GM23338 (cell line): ENCODE data around the gene DSCAML1. TPM values are rescaled to one million over a fixed set of nuclear protein-coding genes. Genes with fewer than 3 reads are reported as not detected.

ENCODE experiments used
- ATAC-seq: fragments of 200-7000 bp; cut with Tn5 transposase; 3 replicates; pipeline ENCODE4 v1.9.1; 2020
- DNase-seq: peaks from one replicate; pipeline ENCODE4 v3.0.0-alpha.2; 2015; ENCODE audit warnings: low spot score
- H2AFZ ChIP-seq: fragments of 200-600 bp; sonication (generic); 2 replicates; pipeline ENCODE4 v1.8.0; 2016; ENCODE audit warnings: antibody characterized with exemption, mild to moderate bottlenecking, moderate library complexity
- H3F3A ChIP-seq: fragments of 200-600 bp; sonication (generic); replicated peaks from 2 replicates; pipeline ENCODE4 v1.8.0; 2017; ENCODE audit warnings: antibody characterized with exemption, mixed run types, low read depth
- H3K27ac ChIP-seq: fragments of 200-600 bp; sonication (generic); 2 replicates; pipeline ENCODE4 v1.6.1; 2016; ENCODE audit warnings: low read depth
- H3K27me3 ChIP-seq: fragments of 200-600 bp; sonication (generic); 2 replicates; pipeline ENCODE4 v1.8.0; 2016; ENCODE audit warnings: mild to moderate bottlenecking, mixed run types, moderate library complexity; ENCODE audit not compliant: insufficient read depth
- H3K36me3 ChIP-seq: fragments of 200-600 bp; sonication (generic); 2 replicates; pipeline ENCODE4 v1.8.0; 2016; ENCODE audit warnings: mild to moderate bottlenecking; ENCODE audit not compliant: insufficient read depth
- H3K4me1 ChIP-seq: fragments of 200-600 bp; sonication (generic); 2 replicates; pipeline ENCODE4 v1.8.0; 2016; ENCODE audit warnings: mild to moderate bottlenecking, moderate library complexity; ENCODE audit not compliant: insufficient read depth
- H3K4me2 ChIP-seq: fragments of 200-600 bp; sonication (generic); 2 replicates; pipeline ENCODE4 v1.7.1; 2017; ENCODE audit warnings: mixed run types
- H3K4me3 ChIP-seq: fragments of 200-600 bp; sonication (generic); 2 replicates; pipeline ENCODE4 v1.6.1; 2016; ENCODE audit warnings: mixed run types
- H3K79me2 ChIP-seq: fragments of 200-600 bp; sonication (generic); replicated peaks from 2 replicates; pipeline ENCODE4 v1.8.0; 2017; ENCODE audit warnings: mild to moderate bottlenecking; ENCODE audit not compliant: insufficient read depth
- H3K9me2 ChIP-seq: fragments of 200-600 bp; sonication (generic); 2 replicates; pipeline ENCODE4 v1.8.0; 2017; ENCODE audit not compliant: insufficient read depth
- H4K20me1 ChIP-seq: fragments of 200-600 bp; sonication (generic); replicated peaks from 2 replicates; pipeline ENCODE4 v1.8.0; 2017; ENCODE audit warnings: mild to moderate bottlenecking; ENCODE audit not compliant: insufficient read depth
- H3K27ac Mint-ChIP-seq: 2 replicates; pipeline ENCODE4 v1.8.0; 2020; ENCODE audit warnings: inconsistent platforms, mild to moderate bottlenecking, moderate library complexity, mixed read lengths
- H3K27me3 Mint-ChIP-seq: 3 replicates; pipeline ENCODE4 v1.8.0; 2022; ENCODE audit warnings: low read depth, mild to moderate bottlenecking, moderate library complexity, mixed read lengths, inconsistent platforms; ENCODE audit not compliant: insufficient read depth, poor library complexity
- H3K36me3 Mint-ChIP-seq: 3 replicates; pipeline ENCODE4 v1.8.0; 2021; ENCODE audit warnings: low read depth, mild to moderate bottlenecking, inconsistent platforms, moderate library complexity, mixed read lengths
- H3K4me1 Mint-ChIP-seq: 3 replicates; pipeline ENCODE4 v1.8.0; 2020; ENCODE audit warnings: mild to moderate bottlenecking, inconsistent platforms, mixed read lengths
- H3K4me3 Mint-ChIP-seq: 3 replicates; pipeline ENCODE4 v1.8.0; 2021; ENCODE audit warnings: moderate library complexity, mild to moderate bottlenecking, inconsistent platforms, mixed read lengths
- H3K9me3 Mint-ChIP-seq: 3 replicates; pipeline ENCODE4 v1.8.0; 2020; ENCODE audit warnings: moderate library complexity, mild to moderate bottlenecking, inconsistent platforms, mixed read lengths
- CREB1 ChIP-seq: fragments of 250-450 bp; sonication (Bioruptor Pico); IDR thresholded peaks from 2 replicates; pipeline ENCODE4 v1.5.0; 2020; ENCODE audit warnings: low read depth, mild to moderate bottlenecking, moderate library complexity
- CTCF ChIP-seq, 2 experiments: fragments of 200-600 bp in 1 of 2; sonication (generic) in 1 of 2; conservative IDR thresholded peaks; 2 replicates each; pipeline versions ENCODE4 v1.5.1 to v1.6.1; 2016 to 2017; ENCODE audit warnings: antibody characterized with exemption in 2 of 2, low read depth in 2 of 2, mild to moderate bottlenecking in 2 of 2, moderate library complexity in 1 of 2
- ETS1 ChIP-seq: IDR thresholded peaks from 2 replicates; pipeline ENCODE4 v1.6.1; 2016; ENCODE audit warnings: antibody characterized with exemption
- POLR2AphosphoS5 ChIP-seq: IDR thresholded peaks from 2 replicates; pipeline ENCODE4 v1.6.1; 2016; ENCODE audit warnings: antibody characterized with exemption, low read depth
- STAT1 ChIP-seq: IDR thresholded peaks from one replicate; pipeline ENCODE4 v1.6.1; 2016; ENCODE audit warnings: antibody characterized with exemption; ENCODE audit not compliant: unreplicated experiment
- ZNF462 ChIP-seq: fragments of 250-450 bp; sonication (Bioruptor Pico); IDR thresholded peaks from 2 replicates; pipeline ENCODE4 v1.5.0; 2020; ENCODE audit warnings: mild to moderate bottlenecking, moderate library complexity
- polyA plus RNA-seq: library from polyadenylated mRNA; unstranded; fragments of >200 nt; fragmentation: Nextera tagmentation; extraction: Ambion mirVana; gene quantifications from 2 replicates; pipeline ENCODE4 v1.2.1, GENCODE V29; 2016
- total RNA-seq: library from RNA; depleted of rRNA; stranded (reverse); fragments of >200 nt; shearing (Covaris generic); gene quantifications from 2 replicates; pipeline ENCODE4 v1.2.3, GENCODE V29; 2014

DSCAML1 gene
- total and polyA plus RNA-seq, 2 experiments from 2014 or later, result 0.17 TPM; not detected in 1

GRCh38 chr11:117816151-117816741 lies 19.2 kb upstream of the DSCAML1 start (continued):
- TF ChIP-seq ZNF462, result no peak

GRCh38 chr11:117815262-117815803 lies 18.3 kb upstream of the DSCAML1 start:
- no peak overlapping the region for H3K27ac ChIP-seq
- no peak for ATAC-seq
- H3K36me3 ChIP-seq, result no peaks in the 10 kb centered on the region
- TF ChIP-seq CREB1 (CRISPR knock-in tag), result no peak
- TF ChIP-seq POLR2AphosphoS5, result no peak
- TF ChIP-seq STAT1, result no peak
- TF ChIP-seq ETS1, result no peak
- no peak for TF ChIP-seq CTCF (conservative IDR thresholded peaks at IDR 0.05; ENCODE audit: low read depth in 2 of 2)

More at GRCh38 chr11:117815262-117815803, 18.3 kb upstream of the DSCAML1 start:
- H3K4me2 ChIP-seq, result no peak overlapping the region
- H3K4me1 ChIP-seq, result peaks cover 13% of the 10 kb centered on the region; the same call in 1 of the 2 replicates
- peaks cover 40% of the 10 kb centered on the region for H3K4me1 Mint-ChIP-seq
- no peaks in the 10 kb centered on the region for H3K79me2 ChIP-seq
- H4K20me1 ChIP-seq, result no peaks in the 10 kb centered on the region; the same call in 1 of the 2 replicates
- H3K9me3 Mint-ChIP-seq, result no peaks in the 10 kb centered on the region
- no peak for DNase-seq
- no peak overlapping the region for H3K4me3 ChIP-seq
- no peak overlapping the region for H3K4me3 Mint-ChIP-seq
- no peaks in the 10 kb centered on the region for H3K36me3 Mint-ChIP-seq
- no peak overlapping the region; the same call in 1 of the 2 replicates for H3K27ac Mint-ChIP-seq
- H3F3A ChIP-seq, result no peaks in the 10 kb centered on the region
- H3K9me2 ChIP-seq, result no peaks in the 10 kb centered on the region
- no peak overlapping the region for H2AFZ ChIP-seq
- H3K27me3 ChIP-seq, result no peaks in the 10 kb centered on the region
- peaks cover 12% of the 10 kb centered on the region for H3K27me3 Mint-ChIP-seq
